Breast epithelium (tissue), 3 donors: ENCODE measurements around the gene CDO1.

Experiments used
- POLR2A ChIP-seq: fragments of 450-650 bp; IDR thresholded peaks from one replicate; pipeline ENCODE4 v1.6.1; 2016; ENCODE audit warnings: antibody characterized with exemption, mild to moderate bottlenecking, moderate library complexity
- TF ChIP-seq, protein P1 (sequence below), 3 donors: fragments of 450-650 bp; IDR thresholded peaks; one replicate each; pipeline ENCODE4 v1.5.1; 2016 to 2017; ENCODE audit warnings: antibody characterized with exemption in 3 of 3, mild to moderate bottlenecking in 3 of 3, moderate library complexity in 3 of 3

DNA sequence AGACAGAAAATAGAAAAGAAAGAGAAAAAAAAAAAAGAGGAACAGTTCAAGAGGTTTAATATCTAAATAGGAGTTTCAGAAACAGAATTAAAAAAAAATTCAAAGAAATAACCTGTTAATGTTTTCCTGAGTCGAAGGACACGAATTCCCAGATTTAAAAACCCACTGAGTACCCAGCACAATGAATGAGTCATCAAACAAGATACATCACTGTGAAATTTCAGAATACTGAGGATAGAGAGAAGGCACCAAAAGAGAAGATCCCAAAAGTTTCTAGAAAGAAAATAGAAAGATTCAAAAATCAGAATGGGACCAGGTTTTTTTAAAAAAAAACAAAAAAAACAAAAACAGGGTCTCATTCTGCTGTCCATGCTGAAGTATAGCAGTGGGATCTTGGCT lies 8.8 kb downstream of the CDO1 start:
- no peak for TF ChIP-seq POLR2A
- TF ChIP-seq, protein P1, sequence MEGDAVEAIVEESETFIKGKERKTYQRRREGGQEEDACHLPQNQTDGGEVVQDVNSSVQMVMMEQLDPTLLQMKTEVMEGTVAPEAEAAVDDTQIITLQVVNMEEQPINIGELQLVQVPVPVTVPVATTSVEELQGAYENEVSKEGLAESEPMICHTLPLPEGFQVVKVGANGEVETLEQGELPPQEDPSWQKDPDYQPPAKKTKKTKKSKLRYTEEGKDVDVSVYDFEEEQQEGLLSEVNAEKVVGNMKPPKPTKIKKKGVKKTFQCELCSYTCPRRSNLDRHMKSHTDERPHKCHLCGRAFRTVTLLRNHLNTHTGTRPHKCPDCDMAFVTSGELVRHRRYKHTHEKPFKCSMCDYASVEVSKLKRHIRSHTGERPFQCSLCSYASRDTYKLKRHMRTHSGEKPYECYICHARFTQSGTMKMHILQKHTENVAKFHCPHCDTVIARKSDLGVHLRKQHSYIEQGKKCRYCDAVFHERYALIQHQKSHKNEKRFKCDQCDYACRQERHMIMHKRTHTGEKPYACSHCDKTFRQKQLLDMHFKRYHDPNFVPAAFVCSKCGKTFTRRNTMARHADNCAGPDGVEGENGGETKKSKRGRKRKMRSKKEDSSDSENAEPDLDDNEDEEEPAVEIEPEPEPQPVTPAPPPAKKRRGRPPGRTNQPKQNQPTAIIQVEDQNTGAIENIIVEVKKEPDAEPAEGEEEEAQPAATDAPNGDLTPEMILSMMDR (IDR thresholded peaks at IDR 0.05), result no peak
